ENCODE measurements around the gene TIPIN.
"Not testable (repeated sequence)": the region's sequence is repeated elsewhere in the genome, so short reads cannot be mapped to it uniquely, and the experiment has no call there.

GRCh38 chr15:66393037-66393436 lies 36.6 kb upstream of the TIPIN start:
- TF ChIP-seq POLR2AphosphoS5 (IDR thresholded peaks at IDR 0.05; ENCODE audit: low read depth, low read length); POLR2A (IDR thresholded peaks at IDR 0.05; ENCODE audit: low read depth, low read length); SPI1 (IDR thresholded peaks at IDR 0.05; ENCODE audit: low read depth, low read length); TAF1 (IDR thresholded peaks at IDR 0.05; ENCODE audit: low read depth, low read length); PAX5 (IDR thresholded peaks at IDR 0.05; ENCODE audit: insufficient read depth, low read length, severe bottlenecking); POU2F2 (IDR thresholded peaks at IDR 0.05; ENCODE audit: low read depth, low read length): not testable (repeated sequence)
